Anterior cingulate cortex (tissue), 58 donors: ENCODE results near the gene KLKB1.

Experiments used
- DNase-seq, 58 donors: peaks; one replicate each; lab custom pipeline; 2025; lab: John Stamatoyannopoulos, UW

The KLKB1 gene

GRCh38 chr4:186227221-186227620, at the start of gene KLKB1:
TSS of gene KLKB1 (plus strand) at chr4:186227507. CDS start at chr4:186228196, 689 bp downstream.
- no peak for DNase-seq

- no peak for DNase-seq
These were observed 39.2 kb upstream of the KLKB1 start for GRCh38 chr4:186188107-186188506.

DNA sequence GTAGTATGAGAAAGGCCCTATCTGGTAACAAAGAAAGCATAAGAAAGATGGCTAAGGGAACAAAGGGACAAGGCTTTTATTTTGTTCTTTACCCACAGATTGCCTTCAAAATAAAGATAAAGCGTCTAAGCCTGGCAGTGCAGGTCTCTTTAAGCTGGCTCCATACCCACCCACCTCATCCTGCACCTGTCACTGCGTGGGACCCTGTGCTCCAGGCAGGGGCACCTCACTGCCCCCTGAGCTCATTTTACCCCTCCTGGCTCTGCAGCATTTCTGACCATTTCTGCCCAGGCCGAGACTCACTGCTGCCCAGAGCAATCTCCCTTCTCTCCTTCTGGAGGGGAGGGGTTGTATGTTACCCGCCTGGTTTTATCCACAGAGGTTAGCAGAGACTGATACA, 37.7 kb upstream of the KLKB1 start:
- DNase-seq = no peak

- peak in 32 of 58 donors; percentile 21 to 85 (median 72) for DNase-seq
These were observed 36.6 kb upstream of the KLKB1 start for GRCh38 chr4:186190581-186191199.

DNA sequence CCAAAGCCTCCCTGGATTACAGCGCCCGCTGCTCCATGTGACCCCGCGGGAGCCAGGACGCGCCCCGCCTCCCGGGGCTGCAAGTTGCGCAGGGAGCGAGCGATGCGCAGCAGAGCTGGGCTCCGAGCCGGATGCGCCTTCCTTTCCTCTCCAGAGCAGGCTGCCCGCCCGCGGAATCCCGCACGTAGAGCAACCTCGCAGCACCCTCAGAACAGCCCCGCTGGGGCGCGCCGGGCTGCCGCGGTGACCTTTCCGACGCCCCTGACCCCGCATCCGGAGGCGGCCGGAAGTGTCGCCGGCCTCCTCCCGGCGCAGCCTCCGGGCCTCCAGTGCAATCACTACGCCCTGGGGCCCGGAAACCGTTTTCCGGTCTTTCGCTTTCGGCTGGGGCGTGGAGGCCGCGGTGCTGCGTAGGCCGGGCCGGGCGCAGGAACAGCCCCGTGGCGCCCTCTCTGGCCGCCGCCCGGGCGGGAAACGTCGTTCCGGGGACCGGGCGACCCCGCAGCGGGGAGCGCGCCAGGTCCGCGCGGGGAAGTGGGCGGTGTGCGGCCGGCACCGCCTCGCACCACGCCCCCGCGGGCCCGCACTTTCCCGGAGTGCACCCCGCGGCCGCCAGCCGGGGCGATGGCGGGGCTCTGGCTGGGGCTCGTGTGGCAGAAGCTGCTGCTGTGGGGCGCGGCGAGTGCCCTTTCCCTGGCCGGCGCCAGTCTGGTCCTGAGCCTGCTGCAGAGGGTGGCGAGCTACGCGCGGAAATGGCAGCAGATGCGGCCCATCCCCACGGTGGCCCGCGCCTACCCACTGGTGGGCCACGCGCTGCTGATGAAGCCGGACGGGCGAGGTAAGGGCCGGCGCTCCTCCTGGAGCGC, 35.9 kb upstream of the KLKB1 start, which contains the start of gene CYP4V2:
CYP4V2 (plus strand) TSS at position 368 of the 866 bp plus-strand sequence; CDS start at position 625, 257 bp downstream.
- DNase-seq = peak in 57 of 58 donors; percentile 53 to 94 (median 80)

- DNase-seq = peak in 39 of 58 donors; percentile 16 to 78 (median 60)
These were observed 35.2 kb upstream of the KLKB1 start for GRCh38 chr4:186192066-186192612.

DNA sequence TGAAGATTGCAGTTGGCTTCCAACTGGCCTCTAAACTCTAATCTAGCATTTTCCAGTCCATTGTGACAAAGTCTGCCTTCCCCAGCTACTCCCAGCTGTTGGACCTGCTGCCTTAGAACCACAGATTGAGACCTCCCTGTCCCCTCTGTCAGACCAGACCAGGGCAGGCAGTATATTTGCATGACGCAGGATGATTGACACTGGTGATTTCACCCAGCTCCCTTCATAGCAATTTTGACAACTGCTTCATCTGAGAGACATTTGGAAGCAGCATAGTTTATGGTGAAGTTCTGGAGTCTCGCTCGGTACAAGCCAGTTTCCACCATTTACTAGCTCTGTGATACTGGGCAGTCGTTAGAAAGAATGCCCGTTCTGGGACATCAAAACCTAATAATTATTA, 33.5 kb upstream of the KLKB1 start:
- no peak for DNase-seq

DNA sequence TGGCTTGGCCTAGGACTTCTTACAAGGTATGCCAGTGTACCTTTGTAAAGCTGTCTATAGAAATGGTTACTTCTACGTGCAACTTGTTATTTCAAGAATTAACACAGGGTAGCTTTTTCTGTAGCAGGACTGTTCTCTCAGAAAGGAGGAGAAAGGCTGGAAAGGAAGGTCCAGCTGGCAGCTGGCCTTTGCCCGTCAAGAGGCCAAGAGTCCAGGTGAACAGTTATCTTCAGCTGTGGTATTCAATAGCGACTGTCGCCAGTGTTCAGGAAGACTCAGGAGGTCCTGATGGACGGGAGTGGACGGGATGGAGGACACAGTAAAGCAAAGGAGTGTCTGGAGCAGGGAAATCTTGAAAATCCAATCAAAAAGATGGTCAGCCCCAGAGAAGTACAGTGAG, 31.2 kb upstream of the KLKB1 start:
- no peak for DNase-seq

- DNase-seq = peak in 1 of 58 donors; percentile 19
These were observed 26.8 kb upstream of the KLKB1 start for GRCh38 chr4:186200516-186200915.

DNA sequence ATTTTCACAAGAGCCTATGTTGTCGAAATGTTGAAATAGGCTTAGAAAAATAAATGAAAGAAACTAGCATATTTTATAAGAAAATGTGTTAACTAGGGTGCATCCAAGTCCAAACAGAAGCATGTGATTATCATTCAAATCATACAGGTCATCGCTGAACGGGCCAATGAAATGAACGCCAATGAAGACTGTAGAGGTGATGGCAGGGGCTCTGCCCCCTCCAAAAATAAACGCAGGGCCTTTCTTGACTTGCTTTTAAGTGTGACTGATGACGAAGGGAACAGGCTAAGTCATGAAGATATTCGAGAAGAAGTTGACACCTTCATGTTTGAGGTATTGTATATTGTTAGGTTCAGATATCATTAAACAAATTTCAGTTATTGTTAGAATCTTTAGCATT, 26.3 kb upstream of the KLKB1 start:
- no peak for DNase-seq

DNA sequence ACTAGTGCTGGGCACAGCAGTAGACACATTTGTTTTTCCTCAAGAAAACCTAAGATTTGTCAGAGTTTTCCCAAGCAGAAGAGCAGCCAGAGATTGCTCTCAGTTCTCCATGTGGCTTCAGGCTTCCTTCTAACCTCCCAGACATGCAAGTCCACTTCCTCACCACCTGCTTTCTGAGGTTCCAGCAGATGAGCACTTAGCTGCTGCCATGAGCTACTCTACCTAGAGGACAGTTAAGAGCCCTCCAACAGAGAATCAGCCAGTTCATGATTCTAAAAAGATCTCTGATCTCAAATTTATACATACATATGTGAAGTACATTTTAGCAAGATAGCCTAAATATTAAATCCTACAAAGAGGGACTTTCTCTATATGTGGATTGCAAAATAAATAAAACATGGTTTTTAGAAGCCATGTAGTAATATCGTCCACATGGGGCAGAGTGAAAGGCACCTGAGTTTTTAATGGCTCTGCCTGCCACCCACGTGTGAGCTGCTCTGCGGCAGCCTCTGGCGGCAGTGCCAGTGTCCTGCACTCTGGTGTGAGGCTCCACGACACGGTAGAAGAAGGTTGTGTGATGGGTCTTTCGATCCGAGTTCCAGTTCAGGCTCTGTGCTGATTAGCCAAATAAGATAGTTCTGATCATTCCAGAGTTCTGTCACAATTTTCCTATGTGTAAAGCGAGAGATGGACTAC, 25.6 kb upstream of the KLKB1 start:
- peak in 1 of 58 donors; percentile 5 for DNase-seq

- DNase-seq = no peak
These were observed 24.7 kb upstream of the KLKB1 start for GRCh38 chr4:186202490-186203140.

DNA sequence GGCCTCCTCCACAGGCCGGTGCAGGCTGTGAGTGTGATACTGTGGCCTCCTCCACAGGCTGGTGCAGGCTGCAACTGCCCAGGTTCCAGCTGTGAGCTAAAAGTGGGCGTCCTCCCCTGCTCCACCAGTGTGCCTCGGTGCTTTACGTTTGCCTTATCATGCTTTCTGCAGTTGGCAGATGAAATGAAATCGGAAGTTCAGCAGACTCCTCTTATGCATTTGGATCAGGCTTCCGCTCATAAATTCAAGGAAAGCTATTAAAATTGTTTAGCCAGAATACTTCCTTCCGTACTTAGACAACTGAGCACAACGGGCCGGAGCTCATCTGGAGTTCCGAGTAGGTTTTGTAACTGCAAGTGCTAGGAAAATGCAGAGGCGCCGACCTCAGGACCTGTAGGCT, 23.9 kb upstream of the KLKB1 start:
- DNase-seq = peak in 1 of 58 donors; percentile 22

GRCh38 chr4:186204103-186204559, 23.2 kb upstream of the KLKB1 start:
- peak in 6 of 58 donors; percentile 34 to 62 (median 48) for DNase-seq

GRCh38 chr4:186204686-186205085, 22.6 kb upstream of the KLKB1 start:
- DNase-seq = no peak

GRCh38 chr4:186205156-186205555, 22.2 kb upstream of the KLKB1 start:
- no peak for DNase-seq

DNA sequence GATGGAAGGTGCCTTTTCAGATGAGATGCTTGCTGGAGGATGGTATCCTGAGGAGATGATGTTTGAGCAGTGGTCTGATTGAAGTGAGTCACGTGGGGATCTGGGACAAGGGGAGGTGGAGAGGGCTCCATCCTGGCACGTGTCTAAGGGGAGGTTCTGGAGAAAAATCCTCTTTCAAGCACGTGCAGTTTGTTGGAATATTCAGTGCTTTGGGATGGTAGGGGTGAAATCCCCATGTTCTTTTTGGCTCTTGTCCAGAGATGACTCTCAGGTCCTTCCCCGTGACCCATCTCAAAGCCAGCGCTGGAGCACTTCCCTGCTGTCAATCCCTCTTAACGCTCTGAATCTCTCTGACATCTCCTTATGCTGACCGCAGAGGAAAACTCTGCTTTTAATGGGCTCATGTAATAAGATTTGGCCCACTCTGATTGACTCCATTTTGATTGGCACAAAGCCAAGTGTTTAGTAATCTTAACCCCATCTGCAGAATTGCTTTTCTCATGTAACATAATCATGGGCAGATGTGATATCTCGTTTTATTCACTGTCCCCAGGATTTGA, 10.8 kb upstream of the KLKB1 start:
- no peak for DNase-seq

DNA sequence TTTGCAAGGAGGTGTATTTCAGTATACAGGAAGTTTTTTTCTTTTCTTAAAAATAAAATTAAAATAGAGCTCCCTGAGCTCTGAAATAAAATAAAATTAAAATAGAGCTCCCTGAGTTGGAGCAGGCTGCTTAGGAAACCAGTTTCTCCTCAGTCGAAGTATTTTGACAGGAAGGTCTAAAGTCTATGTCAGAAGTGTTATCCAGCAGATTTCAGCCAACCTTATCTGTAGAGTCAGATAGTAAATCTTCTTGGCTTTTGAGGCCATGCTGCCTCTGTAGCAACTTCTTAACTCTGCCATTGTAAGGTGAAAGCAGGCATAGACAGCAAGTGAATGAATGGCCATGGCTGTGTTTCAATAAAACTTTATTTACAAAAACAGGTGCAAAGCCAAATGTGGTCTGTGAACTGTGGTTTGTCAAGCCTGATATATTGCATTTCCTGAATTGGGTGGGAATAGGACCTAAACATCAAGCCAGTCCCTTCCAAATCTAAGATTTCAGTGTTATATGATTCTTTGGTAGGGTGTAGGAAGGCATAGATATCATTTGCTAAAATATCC, 9.5 kb upstream of the KLKB1 start:
- DNase-seq = no peak

- no peak for DNase-seq
These were observed 5.7 kb upstream of the KLKB1 start for GRCh38 chr4:186221624-186222023.
